A549 (cell line): ENCODE measurements around the gene RCCD1. TPM values are rescaled to one million over a fixed set of nuclear protein-coding genes. Genes with fewer than 3 reads are reported as not detected.

Source experiments
- ATAC-seq, 2 experiments: fragments of 200-7000 bp in 1 of 2; fragments of >200 bp in 1 of 2; cut with Nextera tagmentation in 1 of 2; cut with Tn5 transposase in 1 of 2; 3 replicates each; pipeline versions ENCODE4 v1.8.0 to v1.9.1; 2018 to 2020; ENCODE audit warnings: mild to moderate bottlenecking in 1 of 2, moderate library complexity in 1 of 2
- CTCF ChIA-PET: fragments of 300-600 bp; sonication (Branson Sonifier 250); formaldehyde crosslinking; extraction: SDS; loops from one replicate; lab custom pipeline; 2021; ENCODE audit warnings: antibody characterized with exemption, inconsistent platforms; lab: Yijun Ruan, JAX
- POLR2A ChIA-PET: fragments of 350-600 bp; formaldehyde crosslinking; extraction: SDS; loops from one replicate; lab custom pipeline; 2021; ENCODE audit warnings: antibody characterized with exemption, inconsistent platforms; lab: Yijun Ruan, JAX
- DNase-seq, 2 experiments: peaks; one replicate each; pipeline versions ENCODE4 v3.0.0 to v3.0.0-alpha.2; 2011 to 2016; ENCODE audit warnings: low read depth in 1 of 2, low spot score in 1 of 2
- FAIRE-seq: peaks from 2 replicates; lab custom pipeline; 2011; peaks lifted over from hg19 to GRCh38; lab: Jason Lieb, UNC
- H3K27ac ChIP-seq, 2 experiments: fragments of >200 bp; sonication (Bioruptor Twin); formaldehyde crosslinking; 3 replicates each; pipeline ENCODE4 v1.5.1; 2016 to 2017
- H3K4me1 ChIP-seq: fragments of >200 bp; sonication (Bioruptor Twin); formaldehyde crosslinking; 3 replicates; pipeline ENCODE4 v1.6.1; 2016
- H3K4me2 ChIP-seq: fragments of >200 bp; sonication (Bioruptor Twin); formaldehyde crosslinking; 3 replicates; pipeline ENCODE4 v1.6.1; 2016
- H3K4me3 ChIP-seq: fragments of >200 bp; sonication (Bioruptor Twin); formaldehyde crosslinking; 3 replicates; pipeline ENCODE4 v1.5.1; 2016
- H3K9me3 ChIP-seq: fragments of >200 bp; sonication (Bioruptor Twin); formaldehyde crosslinking; 3 replicates; pipeline ENCODE4 v1.6.1; 2016
- ATOH8 ChIP-seq: fragments of 250-450 bp; sonication (Bioruptor Pico); IDR thresholded peaks from 2 replicates; pipeline ENCODE4 v1.5.0; 2020; ENCODE audit warnings: low read depth, mild to moderate bottlenecking, moderate library complexity
- BCL3 ChIP-seq: fragments of >200 bp; sonication (Bioruptor Twin); formaldehyde crosslinking; IDR thresholded peaks from 3 replicates; pipeline ENCODE4 v1.6.1; 2016
- BHLHE40 ChIP-seq: IDR thresholded peaks from 2 replicates; pipeline ENCODE4 v1.6.1; 2012; ENCODE audit warnings: low read depth, low read length, inconsistent platforms
- CBX8 ChIP-seq: fragments of 200-600 bp; sonication (generic); IDR thresholded peaks from 2 replicates; pipeline ENCODE4 v1.6.1; 2016
- CEBPB ChIP-seq, 2 experiments: fragments of >200 bp in 1 of 2; sonication (Bioruptor Twin) in 1 of 2; formaldehyde crosslinking in 1 of 2; IDR thresholded peaks; 2 replicates each; pipeline ENCODE4 v1.6.1; 2012 to 2016
- CHD2 ChIP-seq: fragments of 150-350 bp; IDR thresholded peaks from 2 replicates; pipeline ENCODE4 v1.6.1; 2014; ENCODE audit warnings: low read length; ENCODE audit not compliant: partially characterized antibody
- CTCF ChIP-seq: fragments of >200 bp; sonication (Bioruptor Twin); formaldehyde crosslinking; IDR thresholded peaks from 3 replicates; pipeline ENCODE4 v1.5.1; 2016
- EHF ChIP-seq: fragments of 250-450 bp; sonication (Bioruptor Pico); IDR thresholded peaks from 2 replicates; pipeline ENCODE4 v1.5.0; 2020; ENCODE audit warnings: mild to moderate bottlenecking
- EP300 ChIP-seq, 2 experiments: fragments of >200 bp; sonication (Bioruptor Twin); formaldehyde crosslinking; IDR thresholded peaks; 2 replicates in 1 of 2; 3 replicates in 1 of 2; pipeline ENCODE4 v1.6.1; 2016 to 2017
- ESRRA ChIP-seq: fragments of 150-350 bp; IDR thresholded peaks from 2 replicates; pipeline ENCODE4 v1.6.1; 2014; ENCODE audit warnings: mild to moderate bottlenecking, low read length, borderline replicate concordance
- FOSL2 ChIP-seq, 2 experiments: fragments of 450-650 bp in 1 of 2; fragments of >200 bp in 1 of 2; sonication (Bioruptor Twin) in 1 of 2; formaldehyde crosslinking; IDR thresholded peaks; 2 replicates each; pipeline versions ENCODE4 v1.5.0 to v1.6.1; 2016 to 2020; ENCODE audit warnings: mild to moderate bottlenecking in 1 of 2, moderate library complexity in 1 of 2
- FOXS1 ChIP-seq: fragments of 250-450 bp; sonication (Bioruptor Pico); IDR thresholded peaks from 2 replicates; pipeline ENCODE4 v1.5.0; 2020; ENCODE audit warnings: mild to moderate bottlenecking, moderate library complexity
- HDAC2 ChIP-seq: fragments of 200-600 bp; sonication (generic); IDR thresholded peaks from 2 replicates; pipeline ENCODE4 v1.6.1; 2016
- HEYL ChIP-seq: fragments of 250-450 bp; sonication (Bioruptor Pico); IDR thresholded peaks from 2 replicates; pipeline ENCODE4 v1.8.0; 2021; ENCODE audit warnings: mild to moderate bottlenecking, moderate library complexity
- HOXB5 ChIP-seq: fragments of 250-450 bp; sonication (Bioruptor Pico); IDR thresholded peaks from 2 replicates; pipeline ENCODE4 v1.5.0; 2020; ENCODE audit warnings: mild to moderate bottlenecking, moderate library complexity
- KDM5A ChIP-seq: fragments of 200-600 bp; sonication (generic); IDR thresholded peaks from 2 replicates; pipeline ENCODE4 v1.6.1; 2016; ENCODE audit warnings: antibody characterized with exemption, mild to moderate bottlenecking
- MAX ChIP-seq: IDR thresholded peaks from 2 replicates; pipeline ENCODE4 v1.6.1; 2012
- MYC ChIP-seq: IDR thresholded peaks from 2 replicates; pipeline ENCODE4 v1.6.1; 2012; ENCODE audit warnings: mild to moderate bottlenecking, inconsistent platforms, low read length, improper control_type of control experiment, borderline replicate concordance
- NPAS2 ChIP-seq: fragments of 250-450 bp; sonication (Bioruptor Pico); IDR thresholded peaks from 2 replicates; pipeline ENCODE4 v1.8.0; 2022; ENCODE audit warnings: mild to moderate bottlenecking, moderate library complexity, borderline replicate concordance
- NR3C1 ChIP-seq: fragments of >200 bp; sonication (Bioruptor Twin); formaldehyde crosslinking; IDR thresholded peaks from 3 replicates; pipeline ENCODE4 v1.6.1; 2017
- PBX3 ChIP-seq: IDR thresholded peaks from 2 replicates; pipeline ENCODE4 v1.6.1; 2012
- POLR2A ChIP-seq: IDR thresholded peaks from 2 replicates; pipeline ENCODE4 v1.6.1; 2012; ENCODE audit warnings: mild to moderate bottlenecking, low read length
- RARB ChIP-seq: fragments of 250-450 bp; sonication (Bioruptor Pico); IDR thresholded peaks from 2 replicates; pipeline ENCODE4 v1.8.0; 2021; ENCODE audit warnings: mild to moderate bottlenecking, moderate library complexity
- RCOR1 ChIP-seq: fragments of 150-350 bp; IDR thresholded peaks from 2 replicates; pipeline ENCODE4 v1.6.1; 2014; ENCODE audit warnings: antibody characterized with exemption, low read length, low read depth
- RFX5 ChIP-seq: fragments of 450-650 bp; IDR thresholded peaks from 2 replicates; pipeline ENCODE4 v1.7.1; 2014; ENCODE audit warnings: antibody characterized with exemption, mild to moderate bottlenecking, moderate library complexity
- SREBF2 ChIP-seq: fragments of 450-650 bp; IDR thresholded peaks from 2 replicates; pipeline ENCODE4 v1.6.1; 2014; ENCODE audit warnings: mild to moderate bottlenecking, moderate library complexity
- TFCP2L1 ChIP-seq: fragments of 250-450 bp; sonication (Bioruptor Pico); IDR thresholded peaks from 2 replicates; pipeline ENCODE4 v1.5.0; 2021; ENCODE audit warnings: mild to moderate bottlenecking
- TP53 ChIP-seq: fragments of 250-450 bp; sonication (Bioruptor Pico); IDR thresholded peaks from 2 replicates; pipeline ENCODE4 v1.5.0; 2021; ENCODE audit warnings: mild to moderate bottlenecking, moderate library complexity
- ZC3H11A ChIP-seq: fragments of 450-650 bp; IDR thresholded peaks from 2 replicates; pipeline ENCODE4 v1.6.1; 2014; ENCODE audit warnings: antibody characterized with exemption, mild to moderate bottlenecking
- ZFP36 ChIP-seq: fragments of 450-650 bp; IDR thresholded peaks from 2 replicates; pipeline ENCODE4 v1.6.1; 2014; ENCODE audit warnings: borderline replicate concordance; ENCODE audit not compliant: partially characterized antibody
- WGBS: methylation state at CpG from one replicate; pipeline ENCODE4 v1.1.6; 2017; ENCODE audit errors: missing lambda C conversion rate; 5-methylcytosine and 5-hydroxymethylcytosine counted together
- polyA plus RNA-seq, 4 experiments: library from polyadenylated mRNA; depleted of rRNA in 3 of 4; stranded (reverse); fragments of >200 nt; fragmentation: RNase III in 1 of 4; extraction: RNeasy Plus Mini Kit Qiagen cat#74134 plus additional on column Dnase treatment in 1 of 4; gene quantifications; 2 replicates in 3 of 4; 3 replicates in 1 of 4; pipeline ENCODE4 v1.2.3, GENCODE V29; 2011 to 2017

RCCD1 gene
- polyA plus RNA-seq, 2 of the 4 experiments (the other 2 are of a cell fraction) = 25.3 to 37.2 TPM

- FAIRE-seq = no peak
- ChIA-PET POLR2A (interaction anchor here (0.6 to 1.2 kb wide), 6 partner anchors 17 to 606 kb away, joined by 3 to 5 read pairs (median 3); partner anchors contain the start of genes IQGAP1 and RCCD1), CTCF (interaction anchor here (0.8 to 2.8 kb wide), 7 partner anchors 9 to 63 kb away, joined by 3 to 18 read pairs (median 4); partner anchors contain the start of gene HDDC3)
- ATAC-seq = peak; percentile 35 to 48
- TF ChIP-seq TP53 (CRISPR knock-in tag) (0 out of 2 replicates have a peak, but pooled peaks have one; percentile 43), HOXB5 (peak; percentile 41; the same call in 1 of the 2 replicates), ATOH8 (CRISPR knock-in tag) (0 out of 2 replicates have a peak, but pooled peaks have one; percentile 33), NR3C1 (no peak)
- Histone ChIP-seq H3K4me2 (peak overlapping the region; percentile 73), H3K27ac (peak overlapping the region; percentile 94 to 95), H3K4me3 (peak overlapping the region; percentile 95), H3K4me1 (peaks cover 12% of the 10 kb centered on the region), H3K9me3 (no peaks in the 10 kb centered on the region)
- WGBS = under 1% methylated on average over 38 of the region's 50 CpGs
- DNase-seq = no peak
These were observed 39.4 kb downstream of the RCCD1 start for GRCh38 chr15:90994059-90994416.

GRCh38 chr15:90994417-90995311 lies 40.0 kb downstream of the RCCD1 start, which contains the start of gene PRC1:
PRC1 (minus strand) TSS chr15:90994535; CDS start chr15:90994417, 118 bp downstream.
- peak within 1 kb of the TSS; percentile 94 to 95 for H3K27ac ChIP-seq
- ChIA-PET POLR2A (interaction anchor here (0.6 to 1.2 kb wide), 9 partner anchors 9 to 607 kb away, joined by 3 to 5 read pairs (median 3); partner anchors contain the start of genes IQGAP1 and RCCD1), CTCF (interaction anchor here (1.0 to 2.8 kb wide), 5 partner anchors 38 to 64 kb away, joined by 3 to 18 read pairs (median 6); partner anchors contain the start of gene HDDC3)
- ATAC-seq (peak; percentile 95 to 97), FAIRE-seq (peak; percentile 36), DNase-seq (peak; percentile 99)
- H3K9me3 ChIP-seq = no peaks in the 10 kb centered on the region
- peak within 1 kb of the TSS; percentile 73 for H3K4me2 ChIP-seq
- peaks cover 11% of the 10 kb centered on the region for H3K4me1 ChIP-seq
- WGBS = under 1% methylated on average over 42 of the region's 75 CpGs
- peak within 1 kb of the TSS; percentile 95 for H3K4me3 ChIP-seq
- no peak for TF ChIP-seq CBX8
- TF ChIP-seq EHF = no peak
- no peak for TF ChIP-seq HDAC2
- TF ChIP-seq ZC3H11A = no peak
- no peak for TF ChIP-seq NPAS2 (CRISPR knock-in tag)
- TF ChIP-seq FOSL2 (IDR thresholded peaks at IDR 0.05) = no peak
- peak; percentile 96 for TF ChIP-seq FOSL2 (CRISPR knock-in tag; IDR thresholded peaks at IDR 0.05)
- TF ChIP-seq NR3C1 = no peak
- TF ChIP-seq POLR2A = peak; percentile 74
- TF ChIP-seq ESRRA = no peak
- TF ChIP-seq MYC = 0 out of 2 replicates have a peak, but pooled peaks have one; percentile 66
- peak; percentile 98 for TF ChIP-seq PBX3
- TF ChIP-seq CHD2 = peak; percentile 73
- peak; percentile 85 for TF ChIP-seq KDM5A
- no peak for TF ChIP-seq SREBF2
- TF ChIP-seq HEYL (CRISPR knock-in tag) = no peak
- no peak for TF ChIP-seq CTCF
- TF ChIP-seq BCL3 = no peak
- no peak for TF ChIP-seq BHLHE40
- TF ChIP-seq ZFP36 = no peak
- TF ChIP-seq RCOR1 = no peak
- no peak for TF ChIP-seq ATOH8 (CRISPR knock-in tag)
- TF ChIP-seq MAX = peak; percentile 84
- peak; percentile 76; the same call in 1 of the 2 replicates for TF ChIP-seq RFX5
- TF ChIP-seq CEBPB (IDR thresholded peaks at IDR 0.05) = peak in 1 of 2 experiments; percentile 50; a peak in 1 of 4 replicates
- TF ChIP-seq FOXS1 (CRISPR knock-in tag) = no peak
- 0 out of 2 replicates have a peak, but pooled peaks have one; percentile 17 for TF ChIP-seq TFCP2L1 (CRISPR knock-in tag)
- TF ChIP-seq RARB (CRISPR knock-in tag) = 0 out of 2 replicates have a peak, but pooled peaks have one; percentile 31
- TF ChIP-seq EP300 (IDR thresholded peaks at IDR 0.05) = no peak
